GM12801 (cell line): ENCODE data around the gene LIPN.

Source experiments
- TF ChIP-seq, protein P1 (sequence below): IDR thresholded peaks from one replicate; pipeline ENCODE4 v1.5.1; 2011; ENCODE audit warnings: control low read depth; ENCODE audit not compliant: insufficient read length; ENCODE audit errors: extremely low read depth

LIPN gene

DNA sequence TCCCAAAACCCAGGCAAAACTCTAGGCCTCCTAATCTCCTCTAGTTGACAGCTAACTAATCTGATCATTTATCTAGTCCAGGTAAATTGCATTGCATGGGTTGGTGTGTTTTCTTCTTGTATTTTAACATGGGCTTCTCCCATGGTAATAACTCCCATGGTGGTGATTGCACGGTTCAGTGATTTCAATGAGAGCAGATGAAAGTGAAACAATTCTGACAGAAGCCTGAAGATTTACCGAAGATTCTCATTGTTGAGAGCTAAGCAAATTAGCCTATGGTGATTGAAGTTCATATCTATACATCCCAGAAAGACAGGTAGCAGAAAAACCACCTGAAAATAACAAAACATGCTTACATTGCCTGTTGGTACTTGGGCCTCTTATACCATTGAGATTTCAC is 26.6 kb upstream of the LIPN start:
- TF ChIP-seq, protein P1, sequence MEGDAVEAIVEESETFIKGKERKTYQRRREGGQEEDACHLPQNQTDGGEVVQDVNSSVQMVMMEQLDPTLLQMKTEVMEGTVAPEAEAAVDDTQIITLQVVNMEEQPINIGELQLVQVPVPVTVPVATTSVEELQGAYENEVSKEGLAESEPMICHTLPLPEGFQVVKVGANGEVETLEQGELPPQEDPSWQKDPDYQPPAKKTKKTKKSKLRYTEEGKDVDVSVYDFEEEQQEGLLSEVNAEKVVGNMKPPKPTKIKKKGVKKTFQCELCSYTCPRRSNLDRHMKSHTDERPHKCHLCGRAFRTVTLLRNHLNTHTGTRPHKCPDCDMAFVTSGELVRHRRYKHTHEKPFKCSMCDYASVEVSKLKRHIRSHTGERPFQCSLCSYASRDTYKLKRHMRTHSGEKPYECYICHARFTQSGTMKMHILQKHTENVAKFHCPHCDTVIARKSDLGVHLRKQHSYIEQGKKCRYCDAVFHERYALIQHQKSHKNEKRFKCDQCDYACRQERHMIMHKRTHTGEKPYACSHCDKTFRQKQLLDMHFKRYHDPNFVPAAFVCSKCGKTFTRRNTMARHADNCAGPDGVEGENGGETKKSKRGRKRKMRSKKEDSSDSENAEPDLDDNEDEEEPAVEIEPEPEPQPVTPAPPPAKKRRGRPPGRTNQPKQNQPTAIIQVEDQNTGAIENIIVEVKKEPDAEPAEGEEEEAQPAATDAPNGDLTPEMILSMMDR: no peak

DNA sequence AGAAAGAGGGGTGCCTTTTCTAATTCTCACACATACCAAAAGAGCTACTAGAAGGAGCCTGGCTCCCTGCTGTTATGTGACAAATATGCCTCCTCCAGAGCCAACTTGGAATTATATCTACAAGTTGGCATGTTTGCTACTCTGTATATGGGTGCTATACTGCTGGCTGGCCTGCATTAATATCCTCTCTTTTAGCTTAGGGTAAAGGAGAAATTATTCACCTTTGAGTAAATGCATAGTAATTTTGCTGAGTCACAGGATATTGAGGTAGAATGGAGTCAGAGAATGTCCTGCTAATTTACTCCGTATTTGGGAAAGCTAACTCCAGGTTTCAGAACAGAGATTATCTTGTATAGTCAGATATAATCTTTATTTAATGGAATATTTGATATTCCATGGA is 24.2 kb upstream of the LIPN start:
- TF ChIP-seq, protein P1: no peak

DNA sequence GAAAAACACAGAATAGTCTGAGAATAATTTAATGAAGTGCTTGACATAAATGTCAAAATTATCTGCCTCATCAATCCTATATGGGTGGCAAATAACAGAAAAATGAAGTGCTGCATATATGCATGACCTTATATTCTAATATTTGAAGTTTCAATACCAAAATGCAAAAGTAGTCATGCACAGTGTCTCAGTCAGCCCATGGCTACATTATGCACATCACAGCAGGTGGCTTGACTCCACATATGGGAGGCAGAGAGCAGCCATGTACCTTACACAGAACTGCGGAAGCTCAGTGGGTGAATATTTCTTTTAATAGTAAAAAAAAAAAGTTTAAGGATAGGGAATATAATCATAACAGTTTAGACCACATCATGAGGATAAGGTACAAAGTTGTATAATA is 17.4 kb upstream of the LIPN start:
- TF ChIP-seq, protein P1: no peak

DNA sequence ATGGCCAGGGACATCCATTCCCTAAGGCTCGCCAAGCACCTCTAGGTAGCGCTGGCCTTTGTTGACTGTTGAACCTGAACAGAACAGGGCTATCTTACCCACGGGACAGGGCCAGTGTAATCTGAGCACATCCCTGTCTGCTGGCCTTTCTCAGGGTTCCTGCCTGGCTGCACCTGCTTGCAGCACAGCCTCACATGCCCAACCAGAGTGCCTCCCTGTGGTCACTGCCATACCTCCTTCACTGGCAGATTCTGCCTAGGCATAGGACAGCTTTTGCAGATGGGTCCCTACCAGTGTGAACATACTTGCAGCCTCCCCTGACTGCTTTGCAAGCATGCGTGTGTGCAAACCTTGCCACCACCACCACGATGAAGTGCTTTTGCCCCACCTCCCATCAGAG is 15.8 kb upstream of the LIPN start:
- TF ChIP-seq, protein P1: no peak

DNA sequence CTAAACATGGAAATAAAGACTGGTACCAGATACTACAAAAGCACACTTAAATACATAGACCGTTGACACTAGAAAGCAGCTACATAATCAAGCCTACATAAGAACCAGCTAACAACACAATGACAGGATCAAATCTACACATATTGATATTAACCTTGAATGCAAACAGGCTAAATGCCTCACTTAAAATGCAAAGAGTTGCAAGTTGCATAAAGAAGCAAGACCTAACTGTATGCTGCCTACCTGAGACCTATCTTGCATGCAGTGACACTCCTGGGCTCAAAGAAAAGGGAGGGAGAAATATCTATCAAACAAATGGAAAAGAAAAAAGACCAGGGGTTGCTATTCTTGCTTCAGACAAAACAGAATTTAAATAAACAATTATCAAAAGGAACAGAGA is 14.2 kb upstream of the LIPN start:
- TF ChIP-seq, protein P1: no peak

DNA sequence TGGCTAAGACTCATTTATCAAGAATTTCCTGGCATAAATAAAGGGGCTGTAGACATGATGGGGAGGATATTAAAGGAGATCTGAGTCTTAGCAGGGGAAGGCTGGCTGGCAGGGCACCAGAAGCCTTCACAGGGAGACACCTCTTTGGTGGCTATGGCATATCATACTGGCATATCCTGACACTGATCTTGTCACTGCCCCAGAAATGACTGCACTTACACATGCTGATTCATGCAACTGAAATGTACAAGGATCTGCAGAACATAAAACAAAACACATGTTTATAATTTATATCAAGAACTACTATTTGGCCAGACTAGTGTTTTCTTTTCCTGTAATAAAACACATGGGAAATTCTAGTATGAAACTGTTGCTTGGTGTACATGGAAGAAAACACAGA is 5.5 kb upstream of the LIPN start:
- TF ChIP-seq, protein P1: no peak

DNA sequence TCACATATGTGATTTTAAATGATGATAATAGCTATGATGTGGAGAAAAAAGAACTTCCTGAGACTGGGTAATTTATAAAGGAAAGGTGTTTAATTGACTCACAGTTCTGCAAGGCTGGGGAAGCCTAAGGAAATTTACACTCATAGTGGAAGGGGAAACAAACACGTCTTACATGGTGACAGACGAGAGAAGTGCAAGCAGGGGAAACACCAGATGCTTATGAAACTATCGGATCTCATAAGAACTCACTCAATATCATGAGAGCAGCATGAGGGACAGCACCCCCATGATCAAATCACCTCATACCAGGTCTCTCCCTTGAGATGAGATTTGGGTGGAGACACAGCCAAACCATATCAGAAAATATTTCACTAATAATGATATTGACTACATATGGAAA is 4.1 kb upstream of the LIPN start:
- TF ChIP-seq, protein P1: no peak

DNA sequence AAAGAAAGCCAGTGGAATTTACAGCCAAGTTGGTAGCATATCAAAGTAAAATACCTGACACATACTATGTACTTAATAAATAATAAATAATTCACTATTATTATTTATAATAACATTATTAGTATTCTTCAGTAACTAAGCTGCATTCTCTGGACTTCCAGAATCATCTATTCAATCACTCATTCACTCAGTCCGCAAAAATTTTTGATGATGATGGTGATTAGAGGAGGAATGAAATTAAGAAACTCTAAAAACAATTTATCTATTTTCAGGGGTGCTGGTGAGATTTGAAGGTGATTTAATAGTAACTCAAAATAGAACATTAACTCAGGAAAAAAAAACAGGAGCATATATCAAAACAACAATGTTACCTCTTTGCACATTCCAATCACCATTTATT is 3.2 kb upstream of the LIPN start:
- TF ChIP-seq, protein P1: no peak
